Measurements from ENCODE around the gene ABCA2. TPM values are rescaled to one million over a fixed set of nuclear protein-coding genes. Genes with fewer than 3 reads are reported as not detected.
A peak's percentile ranks its signal among the peaks of the same experiment; 100 is the strongest.

The ABCA2 gene
- total and polyA plus RNA-seq, 2 experiments from 2014 or later = 7.0 to 16.0 TPM

GRCh38 chr9:136994888-136995230 lies 33.2 kb downstream of the ABCA2 start:
- DNase-seq (ENCODE audit: low spot score) (peak; percentile 74), ATAC-seq (peak; percentile 31)
- no peak overlapping the region for H2AFZ ChIP-seq
- H4K20me1 ChIP-seq (replicated peaks; ENCODE audit: insufficient read depth) = no peaks in the 10 kb centered on the region
- peak overlapping the region; percentile 86 for H3K4me2 ChIP-seq
- no peaks in the 10 kb centered on the region for H3K79me2 ChIP-seq (replicated peaks; ENCODE audit: insufficient read depth)
- H3K27me3 ChIP-seq (ENCODE audit: insufficient read depth) = peaks cover 50% of the 10 kb centered on the region
- H3K4me3 Mint-ChIP-seq = peak overlapping the region; percentile 46; the same call in 2 of the 3 replicates
- no peak overlapping the region for H3K27ac ChIP-seq (ENCODE audit: low read depth)
- peaks cover 3% of the 10 kb centered on the region for H3K4me1 Mint-ChIP-seq
- H3K9me2 ChIP-seq (ENCODE audit: insufficient read depth) = no peaks in the 10 kb centered on the region
- no peaks in the 10 kb centered on the region; the same call in 2 of the 3 replicates for H3K36me3 Mint-ChIP-seq (ENCODE audit: low read depth)
- TF ChIP-seq POLR2AphosphoS5 (IDR thresholded peaks at IDR 0.05; ENCODE audit: low read depth) (peak; percentile 12; the same call in 1 of the 2 replicates), STAT1 (IDR thresholded peaks at IDR 0.05; ENCODE audit: unreplicated experiment) (no peak)
- TF ChIP-seq, protein P1, sequence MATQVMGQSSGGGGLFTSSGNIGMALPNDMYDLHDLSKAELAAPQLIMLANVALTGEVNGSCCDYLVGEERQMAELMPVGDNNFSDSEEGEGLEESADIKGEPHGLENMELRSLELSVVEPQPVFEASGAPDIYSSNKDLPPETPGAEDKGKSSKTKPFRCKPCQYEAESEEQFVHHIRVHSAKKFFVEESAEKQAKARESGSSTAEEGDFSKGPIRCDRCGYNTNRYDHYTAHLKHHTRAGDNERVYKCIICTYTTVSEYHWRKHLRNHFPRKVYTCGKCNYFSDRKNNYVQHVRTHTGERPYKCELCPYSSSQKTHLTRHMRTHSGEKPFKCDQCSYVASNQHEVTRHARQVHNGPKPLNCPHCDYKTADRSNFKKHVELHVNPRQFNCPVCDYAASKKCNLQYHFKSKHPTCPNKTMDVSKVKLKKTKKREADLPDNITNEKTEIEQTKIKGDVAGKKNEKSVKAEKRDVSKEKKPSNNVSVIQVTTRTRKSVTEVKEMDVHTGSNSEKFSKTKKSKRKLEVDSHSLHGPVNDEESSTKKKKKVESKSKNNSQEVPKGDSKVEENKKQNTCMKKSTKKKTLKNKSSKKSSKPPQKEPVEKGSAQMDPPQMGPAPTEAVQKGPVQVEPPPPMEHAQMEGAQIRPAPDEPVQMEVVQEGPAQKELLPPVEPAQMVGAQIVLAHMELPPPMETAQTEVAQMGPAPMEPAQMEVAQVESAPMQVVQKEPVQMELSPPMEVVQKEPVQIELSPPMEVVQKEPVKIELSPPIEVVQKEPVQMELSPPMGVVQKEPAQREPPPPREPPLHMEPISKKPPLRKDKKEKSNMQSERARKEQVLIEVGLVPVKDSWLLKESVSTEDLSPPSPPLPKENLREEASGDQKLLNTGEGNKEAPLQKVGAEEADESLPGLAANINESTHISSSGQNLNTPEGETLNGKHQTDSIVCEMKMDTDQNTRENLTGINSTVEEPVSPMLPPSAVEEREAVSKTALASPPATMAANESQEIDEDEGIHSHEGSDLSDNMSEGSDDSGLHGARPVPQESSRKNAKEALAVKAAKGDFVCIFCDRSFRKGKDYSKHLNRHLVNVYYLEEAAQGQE (IDR thresholded peaks at IDR 0.05; ENCODE audit: unreplicated experiment) = peak; percentile 69
- H3K27ac Mint-ChIP-seq = no peak overlapping the region
- H3K27me3 Mint-ChIP-seq (ENCODE audit: insufficient read depth, low read depth, poor library complexity) = peaks cover 28% of the 10 kb centered on the region
- H3K4me1 ChIP-seq (ENCODE audit: insufficient read depth) = peaks cover 6% of the 10 kb centered on the region; the same call in 1 of the 2 replicates
- H3F3A ChIP-seq (replicated peaks; ENCODE audit: low read depth) = no peaks in the 10 kb centered on the region
- peaks cover 10% of the 10 kb centered on the region for H3K9me3 Mint-ChIP-seq
- no peaks in the 10 kb centered on the region for H3K36me3 ChIP-seq (ENCODE audit: insufficient read depth)
- peak overlapping the region; percentile 55 for H3K4me3 ChIP-seq

- peaks cover 50% of the 10 kb centered on the region for H3K27me3 ChIP-seq (ENCODE audit: insufficient read depth)
- peak overlapping the region; percentile 86 for H3K4me2 ChIP-seq
- TF ChIP-seq NANOG (IDR thresholded peaks at IDR 0.05; ENCODE audit: borderline replicate concordance) (no peak), STAT1 (IDR thresholded peaks at IDR 0.05; ENCODE audit: unreplicated experiment) (no peak), ZNF462 (CRISPR knock-in tag; IDR thresholded peaks at IDR 0.05) (no peak), JUNB (IDR thresholded peaks at IDR 0.05; ENCODE audit: unreplicated experiment) (no peak)
- TF ChIP-seq, protein P2, sequence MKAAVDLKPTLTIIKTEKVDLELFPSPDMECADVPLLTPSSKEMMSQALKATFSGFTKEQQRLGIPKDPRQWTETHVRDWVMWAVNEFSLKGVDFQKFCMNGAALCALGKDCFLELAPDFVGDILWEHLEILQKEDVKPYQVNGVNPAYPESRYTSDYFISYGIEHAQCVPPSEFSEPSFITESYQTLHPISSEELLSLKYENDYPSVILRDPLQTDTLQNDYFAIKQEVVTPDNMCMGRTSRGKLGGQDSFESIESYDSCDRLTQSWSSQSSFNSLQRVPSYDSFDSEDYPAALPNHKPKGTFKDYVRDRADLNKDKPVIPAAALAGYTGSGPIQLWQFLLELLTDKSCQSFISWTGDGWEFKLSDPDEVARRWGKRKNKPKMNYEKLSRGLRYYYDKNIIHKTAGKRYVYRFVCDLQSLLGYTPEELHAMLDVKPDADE (IDR thresholded peaks at IDR 0.05) = no peak
- TF ChIP-seq, protein P3, sequence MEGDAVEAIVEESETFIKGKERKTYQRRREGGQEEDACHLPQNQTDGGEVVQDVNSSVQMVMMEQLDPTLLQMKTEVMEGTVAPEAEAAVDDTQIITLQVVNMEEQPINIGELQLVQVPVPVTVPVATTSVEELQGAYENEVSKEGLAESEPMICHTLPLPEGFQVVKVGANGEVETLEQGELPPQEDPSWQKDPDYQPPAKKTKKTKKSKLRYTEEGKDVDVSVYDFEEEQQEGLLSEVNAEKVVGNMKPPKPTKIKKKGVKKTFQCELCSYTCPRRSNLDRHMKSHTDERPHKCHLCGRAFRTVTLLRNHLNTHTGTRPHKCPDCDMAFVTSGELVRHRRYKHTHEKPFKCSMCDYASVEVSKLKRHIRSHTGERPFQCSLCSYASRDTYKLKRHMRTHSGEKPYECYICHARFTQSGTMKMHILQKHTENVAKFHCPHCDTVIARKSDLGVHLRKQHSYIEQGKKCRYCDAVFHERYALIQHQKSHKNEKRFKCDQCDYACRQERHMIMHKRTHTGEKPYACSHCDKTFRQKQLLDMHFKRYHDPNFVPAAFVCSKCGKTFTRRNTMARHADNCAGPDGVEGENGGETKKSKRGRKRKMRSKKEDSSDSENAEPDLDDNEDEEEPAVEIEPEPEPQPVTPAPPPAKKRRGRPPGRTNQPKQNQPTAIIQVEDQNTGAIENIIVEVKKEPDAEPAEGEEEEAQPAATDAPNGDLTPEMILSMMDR (conservative IDR thresholded peaks at IDR 0.05; ENCODE audit: low read depth in 2 of 2) = no peak
These were observed 33.7 kb downstream of the ABCA2 start for GRCh38 chr9:136994180-136994887.

More at GRCh38 chr9:136994180-136994887, 33.7 kb downstream of the ABCA2 start:
- ATAC-seq (peak; percentile 19), DNase-seq (ENCODE audit: low spot score) (peak; percentile 49)
- no peaks in the 10 kb centered on the region for H3K36me3 ChIP-seq (ENCODE audit: insufficient read depth)
- peaks cover 31% of the 10 kb centered on the region for H3K27me3 Mint-ChIP-seq (ENCODE audit: insufficient read depth, low read depth, poor library complexity)
- peaks cover 10% of the 10 kb centered on the region for H3K9me3 Mint-ChIP-seq
- no peaks in the 10 kb centered on the region for H3F3A ChIP-seq (replicated peaks; ENCODE audit: low read depth)
- H3K4me1 ChIP-seq (ENCODE audit: insufficient read depth) = peaks cover 6% of the 10 kb centered on the region; the same call in 1 of the 2 replicates
- peak overlapping the region; percentile 46; the same call in 2 of the 3 replicates for H3K4me3 Mint-ChIP-seq
- H3K9me2 ChIP-seq (ENCODE audit: insufficient read depth) = no peaks in the 10 kb centered on the region
- no peaks in the 10 kb centered on the region for H4K20me1 ChIP-seq (replicated peaks; ENCODE audit: insufficient read depth)
- H3K27ac ChIP-seq (ENCODE audit: low read depth) = no peak overlapping the region
- H3K4me1 Mint-ChIP-seq = peaks cover 3% of the 10 kb centered on the region
- no peaks in the 10 kb centered on the region for H3K79me2 ChIP-seq (replicated peaks; ENCODE audit: insufficient read depth)
- no peaks in the 10 kb centered on the region; the same call in 2 of the 3 replicates for H3K36me3 Mint-ChIP-seq (ENCODE audit: low read depth)
- no peak overlapping the region for H3K27ac Mint-ChIP-seq
- peak overlapping the region; percentile 55; the same call in 1 of the 2 replicates for H3K4me3 ChIP-seq
- H2AFZ ChIP-seq = no peak overlapping the region
